ENCODE results near the gene IER3. TPM values are rescaled to one million over a fixed set of nuclear protein-coding genes. Genes with fewer than 3 reads are reported as not detected.

The IER3 gene
- total and polyA plus RNA-seq, 2 of the 13 experiments (the other 11 are each of a cell fraction or from before 2014, with no cell fraction given) = 51.1 to 131 TPM

- TF ChIP-seq, protein P1, sequence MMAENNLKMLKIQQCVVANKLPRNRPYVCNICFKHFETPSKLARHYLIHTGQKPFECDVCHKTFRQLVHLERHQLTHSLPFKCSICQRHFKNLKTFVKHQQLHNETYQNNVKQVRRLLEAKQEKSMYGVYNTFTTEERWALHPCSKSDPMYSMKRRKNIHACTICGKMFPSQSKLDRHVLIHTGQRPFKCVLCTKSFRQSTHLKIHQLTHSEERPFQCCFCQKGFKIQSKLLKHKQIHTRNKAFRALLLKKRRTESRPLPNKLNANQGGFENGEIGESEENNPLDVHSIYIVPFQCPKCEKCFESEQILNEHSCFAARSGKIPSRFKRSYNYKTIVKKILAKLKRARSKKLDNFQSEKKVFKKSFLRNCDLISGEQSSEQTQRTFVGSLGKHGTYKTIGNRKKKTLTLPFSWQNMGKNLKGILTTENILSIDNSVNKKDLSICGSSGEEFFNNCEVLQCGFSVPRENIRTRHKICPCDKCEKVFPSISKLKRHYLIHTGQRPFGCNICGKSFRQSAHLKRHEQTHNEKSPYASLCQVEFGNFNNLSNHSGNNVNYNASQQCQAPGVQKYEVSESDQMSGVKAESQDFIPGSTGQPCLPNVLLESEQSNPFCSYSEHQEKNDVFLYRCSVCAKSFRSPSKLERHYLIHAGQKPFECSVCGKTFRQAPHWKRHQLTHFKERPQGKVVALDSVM (CRISPR knock-in tag; IDR thresholded peaks at IDR 0.05) = no peak
- TF ChIP-seq ZNF589 (CRISPR knock-in tag; conservative IDR thresholded peaks at IDR 0.05) (peak; percentile 66; the same call in 1 of the 2 replicates), MAFK (conservative IDR thresholded peaks at IDR 0.05 in 1 of 2, IDR thresholded peaks at IDR 0.05 in 1 of 2; ENCODE audit: low read length in 2 of 2) (peak; percentile 95 to 98), ZBTB49 (CRISPR knock-in tag; IDR thresholded peaks at IDR 0.05; ENCODE audit: borderline replicate concordance) (no peak), MEF2D (CRISPR knock-in tag; IDR thresholded peaks at IDR 0.05) (peak; percentile 72; the same call in 1 of the 2 replicates), ZNF572 (CRISPR knock-in tag; IDR thresholded peaks at IDR 0.05) (no peak), FOSL2 (CRISPR knock-in tag; IDR thresholded peaks at IDR 0.05) (peak; percentile 54), ZNF160 (CRISPR knock-in tag; IDR thresholded peaks at IDR 0.05) (no peak; the same call in 1 of the 2 replicates), ZUFSP (CRISPR knock-in tag; IDR thresholded peaks at IDR 0.05; ENCODE audit: borderline replicate concordance) (no peak), ZSCAN5A (CRISPR knock-in tag; IDR thresholded peaks at IDR 0.05; ENCODE audit: borderline replicate concordance) (peak; percentile 81; the same call in 1 of the 2 replicates), BCL3 (CRISPR knock-in tag; IDR thresholded peaks at IDR 0.05) (no peak; the same call in none of the 2 replicates), FOXM1 (CRISPR knock-in tag; IDR thresholded peaks at IDR 0.05) (no peak), JDP2 (CRISPR knock-in tag; IDR thresholded peaks at IDR 0.05; ENCODE audit: borderline replicate concordance) (no peak), RARA (CRISPR knock-in tag; IDR thresholded peaks at IDR 0.05) (peak; percentile 48)
- TF ChIP-seq, protein P2, sequence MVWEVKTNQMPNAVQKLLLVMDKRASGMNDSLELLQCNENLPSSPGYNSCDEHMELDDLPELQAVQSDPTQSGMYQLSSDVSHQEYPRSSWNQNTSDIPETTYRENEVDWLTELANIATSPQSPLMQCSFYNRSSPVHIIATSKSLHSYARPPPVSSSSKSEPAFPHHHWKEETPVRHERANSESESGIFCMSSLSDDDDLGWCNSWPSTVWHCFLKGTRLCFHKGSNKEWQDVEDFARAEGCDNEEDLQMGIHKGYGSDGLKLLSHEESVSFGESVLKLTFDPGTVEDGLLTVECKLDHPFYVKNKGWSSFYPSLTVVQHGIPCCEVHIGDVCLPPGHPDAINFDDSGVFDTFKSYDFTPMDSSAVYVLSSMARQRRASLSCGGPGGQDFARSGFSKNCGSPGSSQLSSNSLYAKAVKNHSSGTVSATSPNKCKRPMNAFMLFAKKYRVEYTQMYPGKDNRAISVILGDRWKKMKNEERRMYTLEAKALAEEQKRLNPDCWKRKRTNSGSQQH (CRISPR knock-in tag; IDR thresholded peaks at IDR 0.05; ENCODE audit: low read depth) = no peak; the same call in 1 of the 2 replicates
These were observed 24.3 kb downstream of the IER3 start, which contains the start of gene TUBB (continued) for GRCh38 chr6:30719791-30720737.
